Left lung (tissue), 14 donors: ENCODE data around the gene PSMB3. TPM values are rescaled to one million over a fixed set of nuclear protein-coding genes. Genes with fewer than 3 reads are reported as not detected.
A peak's percentile ranks its signal among the peaks of the same experiment; 100 is the strongest.

ENCODE experiments used
- ATAC-seq: fragments of 200-7000 bp; cut with Tn5 transposase; one replicate; pipeline ENCODE4 v1.9.1; 2020; ENCODE audit warnings: moderate library complexity
- DNase-seq, 4 donors: peaks; one replicate each; pipeline ENCODE4 v3.0.0-alpha.2; 2013 to 2020
- H3K27ac ChIP-seq, 2 donors: fragments of 200-600 bp; sonication (generic) in 1 of 2; one replicate each; pipeline versions ENCODE4 v1.5.0 to v1.8.0; 2020 to 2021
- H3K27me3 ChIP-seq, 2 donors: fragments of 200-600 bp; sonication (generic) in 1 of 2; one replicate each; pipeline versions ENCODE4 v1.5.0 to v1.8.0; 2020 to 2021
- H3K36me3 ChIP-seq, 2 donors: fragments of 200-600 bp; sonication (generic) in 1 of 2; one replicate each; pipeline versions ENCODE4 v1.5.0 to v1.8.0; 2020 to 2021
- H3K4me1 ChIP-seq, 2 donors: fragments of 200-600 bp; one replicate each; pipeline ENCODE4 v1.8.0; 2021
- H3K4me3 ChIP-seq, 2 donors: fragments of 200-600 bp; sonication (generic) in 1 of 2; one replicate each; pipeline versions ENCODE4 v1.5.0 to v1.8.0; 2020 to 2021; ENCODE audit warnings: mild to moderate bottlenecking in 1 of 2
- H3K9me3 ChIP-seq, 2 donors: fragments of 200-600 bp; sonication (generic) in 1 of 2; one replicate each; pipeline versions ENCODE4 v1.5.0 to v1.8.0; 2020 to 2021
- intact Hi-C, 2 donors: fragments of 100-400 bp; cut with DNase I; formaldehyde crosslinking; loops; one replicate each; pipeline versions ENCODE4 v1.11.2 to v1.14.2; 2022
- long read RNA-seq, 12 donors: library from polyadenylated mRNA in 2 of 12; unstranded in 2 of 12; transcript quantifications; one replicate each; pipeline ENCODE4 v2.0.0 and lab custom pipeline, GENCODE V29; 2019 to 2026
- polyA plus RNA-seq, 6 donors: library from polyadenylated mRNA; unstranded; fragments of 120-200 nt; gene quantifications; one replicate each; pipeline ENCODE4 v1.2.1, GENCODE V29; 2013; ENCODE audit not compliant: insufficient read length in 6 of 6
- total RNA-seq, 2 donors: library from RNA; stranded (reverse); fragmentation: NEBNext Ultra II Directional; extraction: Animal tissue kit (Norgen Biotek cat#: 25700); gene quantifications; one replicate each; pipeline ENCODE4 v1.2.1, GENCODE V29; 2021
- TF ChIP-seq, protein P1 (sequence below), 2 donors: fragments of 200-600 bp; sonication (generic) in 1 of 2; IDR thresholded peaks; one replicate each; pipeline versions ENCODE4 v1.5.0 to v1.8.0; 2021; ENCODE audit warnings: antibody characterized with exemption in 2 of 2
- donor health status: DM: no; HTN: yes; CAD: no.
- donor health status: DM: no; HTN: no; CAD: no.

The PSMB3 gene
- total RNA-seq (100 to 1,000 TPM; 123 to 191 TPM), polyA plus RNA-seq (10 to 100 TPM; 84.9 to 96.1 (median 87.9) TPM)
- long read RNA-seq, donor 1, transcript PSMB3-211 (6 exons, 773 nt) = major isoform, 104 of 148 reads
- long read RNA-seq, donor 1, transcript PSMB3-209 (3 exons, 426 nt) = minor isoform, 8 of 148 reads
- long read RNA-seq, donor 1, transcript PSMB3-210 (2 exons, 562 nt) = minor isoform, 14 of 148 reads
- long read RNA-seq, donor 1, partial matches to known transcripts = 19 of 148 reads
- long read RNA-seq, donor 1, other reads (novel, unspliced or antisense) = 0 of 148 reads
- long read RNA-seq, donor 2, transcript PSMB3-210 (2 exons, 562 nt) = minor isoform, 12 of 106 reads
- long read RNA-seq, donor 2, transcript PSMB3-211 (6 exons, 773 nt) = major isoform, 61 of 106 reads
- long read RNA-seq, donor 2, transcript PSMB3-209 (3 exons, 426 nt) = minor isoform, 12 of 106 reads
- long read RNA-seq, donor 2, partial matches to known transcripts = 19 of 106 reads
- long read RNA-seq, donor 2, other reads (novel, unspliced or antisense) = 0 of 106 reads
- long read RNA-seq, donor 3, transcript PSMB3-209 (3 exons, 426 nt) = minor isoform, 8 of 94 reads
- long read RNA-seq, donor 3, transcript PSMB3-211 (6 exons, 773 nt) = major isoform, 69 of 94 reads
- long read RNA-seq, donor 3, partial matches to known transcripts = 12 of 94 reads
- long read RNA-seq, donor 3, other reads (novel, unspliced or antisense) = 0 of 94 reads
- long read RNA-seq, donor 4, transcript PSMB3-211 (6 exons, 773 nt) = major isoform, 147 of 157 reads
- long read RNA-seq, donor 4, partial matches to known transcripts = 4 of 157 reads
- long read RNA-seq, donor 4, other reads (novel, unspliced or antisense) = 3 of 157 reads
- long read RNA-seq, donor 5, transcript PSMB3-211 (6 exons, 773 nt) = major isoform, 90 of 115 reads
- long read RNA-seq, donor 5, transcript PSMB3-209 (3 exons, 426 nt) = minor isoform, 6 of 115 reads
- long read RNA-seq, donor 5, transcript PSMB3-210 (2 exons, 562 nt) = minor isoform, 7 of 115 reads
- long read RNA-seq, donor 5, partial matches to known transcripts = 11 of 115 reads
- long read RNA-seq, donor 5, other reads (novel, unspliced or antisense) = 0 of 115 reads
- long read RNA-seq, donor 6, transcript PSMB3-210 (2 exons, 562 nt) = minor isoform, 9 of 110 reads
- long read RNA-seq, donor 6, transcript PSMB3-209 (3 exons, 426 nt) = minor isoform, 10 of 110 reads
- long read RNA-seq, donor 6, transcript PSMB3-211 (6 exons, 773 nt) = major isoform, 78 of 110 reads
- long read RNA-seq, donor 6, partial matches to known transcripts = 9 of 110 reads
- long read RNA-seq, donor 6, other reads (novel, unspliced or antisense) = 0 of 110 reads
- long read RNA-seq, donor 7, transcript PSMB3-209 (3 exons, 426 nt) = minor isoform, 5 of 60 reads
- long read RNA-seq, donor 7, transcript PSMB3-211 (6 exons, 773 nt) = major isoform, 40 of 60 reads
- long read RNA-seq, donor 7, partial matches to known transcripts = 10 of 60 reads
- long read RNA-seq, donor 7, other reads (novel, unspliced or antisense) = 0 of 60 reads
- long read RNA-seq, donor 8, transcript PSMB3-211 (6 exons, 773 nt) = major isoform, 37 of 49 reads
- long read RNA-seq, donor 8, partial matches to known transcripts = 7 of 49 reads
- long read RNA-seq, donor 8, other reads (novel, unspliced or antisense) = 0 of 49 reads
- long read RNA-seq, donor 9, partial matches to known transcripts = 0 of 1 reads
- long read RNA-seq, donor 9, other reads (novel, unspliced or antisense) = 0 of 1 reads
- long read RNA-seq, donor 10, transcript PSMB3-211 (6 exons, 773 nt) = major isoform, 322 of 340 reads
- long read RNA-seq, donor 10, partial matches to known transcripts = 10 of 340 reads
- long read RNA-seq, donor 10, other reads (novel, unspliced or antisense) = 3 of 340 reads
- long read RNA-seq, donor 11 = 0 reads
- long read RNA-seq, donor 12, transcript PSMB3-209 (3 exons, 426 nt) = minor isoform, 5 of 8,367 reads
- long read RNA-seq, donor 12, transcript PSMB3-211 (6 exons, 773 nt) = major isoform, 68 of 8,367 reads
- long read RNA-seq, donor 12, partial matches to known transcripts = 8,142 of 8,367 reads
- long read RNA-seq, donor 12, other reads (novel, unspliced or antisense) = 148 of 8,367 reads

DNA sequence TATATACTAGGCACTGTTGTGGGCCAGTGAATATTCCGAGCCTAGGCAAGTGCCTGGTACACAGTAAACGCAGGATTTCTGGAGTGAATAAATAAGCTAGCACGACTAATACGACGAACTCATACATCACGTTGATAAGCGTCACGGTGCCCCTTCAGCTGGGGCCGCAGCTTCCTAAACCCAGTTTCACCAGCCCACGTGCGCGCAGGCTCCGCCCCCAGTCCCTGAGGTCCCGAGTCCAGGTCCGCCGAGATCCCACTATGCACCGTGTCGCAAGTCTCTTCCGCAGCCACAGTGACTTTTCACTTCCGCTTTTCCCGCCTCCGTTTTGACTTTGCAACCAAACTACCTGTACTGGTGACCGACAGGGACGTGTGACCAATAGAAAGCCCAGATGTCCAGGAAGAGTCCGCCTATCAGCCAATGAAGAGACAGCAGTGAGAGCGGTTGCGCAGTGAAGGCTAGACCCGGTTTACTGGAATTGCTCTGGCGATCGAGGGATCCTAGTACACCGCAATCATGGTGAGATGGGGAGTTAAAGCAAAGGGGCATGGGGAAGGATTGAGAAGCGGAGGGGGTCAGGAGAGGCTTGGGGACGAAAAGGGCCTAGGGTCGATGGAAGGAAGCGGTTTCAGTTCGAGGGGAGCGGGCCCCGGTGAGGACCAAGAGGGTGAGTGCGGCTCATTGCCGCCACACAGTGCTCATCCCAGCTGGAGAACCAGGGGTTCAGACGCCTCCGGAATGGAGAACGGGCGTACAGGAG lies at the start of gene PSMB3:
Gene PSMB3 (plus strand): TSS at position 434 of the 763 bp plus-strand sequence. CDS start 86 bp downstream, at position 520.
- peak within 1 kb of the TSS; percentile 88 to 90 for H3K27ac ChIP-seq
- peaks cover 0 to 42% of the 10 kb centered on the region in 2 donors for H3K27me3 ChIP-seq
- peaks cover 0 to 37% of the 10 kb centered on the region in 2 donors for H3K36me3 ChIP-seq
- peak; percentile 79 for ATAC-seq
- no peaks in the 10 kb centered on the region for H3K9me3 ChIP-seq
- peak within 1 kb of the TSS; percentile 91 to 97 for H3K4me3 ChIP-seq
- H3K4me1 ChIP-seq = peaks cover 10 to 59% of the 10 kb centered on the region in 2 donors
- TF ChIP-seq, protein P1, sequence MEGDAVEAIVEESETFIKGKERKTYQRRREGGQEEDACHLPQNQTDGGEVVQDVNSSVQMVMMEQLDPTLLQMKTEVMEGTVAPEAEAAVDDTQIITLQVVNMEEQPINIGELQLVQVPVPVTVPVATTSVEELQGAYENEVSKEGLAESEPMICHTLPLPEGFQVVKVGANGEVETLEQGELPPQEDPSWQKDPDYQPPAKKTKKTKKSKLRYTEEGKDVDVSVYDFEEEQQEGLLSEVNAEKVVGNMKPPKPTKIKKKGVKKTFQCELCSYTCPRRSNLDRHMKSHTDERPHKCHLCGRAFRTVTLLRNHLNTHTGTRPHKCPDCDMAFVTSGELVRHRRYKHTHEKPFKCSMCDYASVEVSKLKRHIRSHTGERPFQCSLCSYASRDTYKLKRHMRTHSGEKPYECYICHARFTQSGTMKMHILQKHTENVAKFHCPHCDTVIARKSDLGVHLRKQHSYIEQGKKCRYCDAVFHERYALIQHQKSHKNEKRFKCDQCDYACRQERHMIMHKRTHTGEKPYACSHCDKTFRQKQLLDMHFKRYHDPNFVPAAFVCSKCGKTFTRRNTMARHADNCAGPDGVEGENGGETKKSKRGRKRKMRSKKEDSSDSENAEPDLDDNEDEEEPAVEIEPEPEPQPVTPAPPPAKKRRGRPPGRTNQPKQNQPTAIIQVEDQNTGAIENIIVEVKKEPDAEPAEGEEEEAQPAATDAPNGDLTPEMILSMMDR (IDR thresholded peaks at IDR 0.05) = peak in 1 of 2 donors; percentile 20
- intact Hi-C loops = no loop called here
- peak; percentile 97 to 99 (median 98) for DNase-seq

DNA sequence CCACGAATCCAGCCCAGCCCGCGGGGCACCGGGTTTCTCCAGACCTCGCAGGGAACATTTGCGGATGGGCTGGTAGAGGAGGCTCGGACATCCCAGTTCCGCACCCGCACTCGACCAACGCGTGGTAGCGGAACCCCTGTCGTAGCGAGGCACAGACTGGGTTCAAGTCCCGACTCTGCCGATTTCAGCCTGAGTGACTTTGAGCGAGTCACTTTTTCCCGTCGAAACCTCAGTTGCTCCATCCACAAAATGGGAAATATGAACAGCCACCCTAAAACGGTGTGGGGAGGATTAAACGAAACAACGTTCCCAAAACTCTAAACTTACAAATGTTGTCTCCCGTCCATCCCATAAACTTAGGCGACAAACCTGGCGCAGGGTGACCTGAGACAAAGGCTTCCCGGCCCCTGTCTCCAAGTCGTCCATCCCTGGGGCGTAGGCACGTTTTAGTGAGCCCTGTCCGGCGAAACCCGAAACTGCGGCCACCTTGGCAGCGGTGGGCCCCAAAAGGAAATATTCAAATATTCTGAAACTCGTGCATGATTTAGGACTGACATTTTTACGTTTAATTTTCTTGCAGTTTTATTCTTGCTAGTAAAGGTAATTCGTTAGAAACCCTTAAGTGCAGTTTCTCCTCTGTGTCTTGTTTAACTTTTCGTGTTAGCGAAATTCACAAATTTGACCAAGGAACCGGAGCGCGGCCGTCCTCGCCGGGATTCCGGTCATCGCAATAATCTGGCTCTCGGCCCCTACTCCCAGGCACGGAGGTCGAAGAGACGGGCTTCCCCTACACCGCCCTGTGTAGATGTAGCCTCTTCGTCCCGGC lies 49.4 kb upstream of the PSMB3 start:
- DNase-seq (peak in 2 of 4 donors; percentile 53 to 88), ATAC-seq (no peak)
- Histone ChIP-seq H3K27ac (peak overlapping the region; percentile 96 to 98), H3K36me3 (peaks cover 0 to 9% of the 10 kb centered on the region in 2 donors), H3K9me3 (no peaks in the 10 kb centered on the region), H3K4me3 (peak overlapping the region; percentile 71 to 88), H3K27me3 (no peaks in the 10 kb centered on the region), H3K4me1 (peaks cover 10 to 57% of the 10 kb centered on the region in 2 donors)
- TF ChIP-seq, protein P1 (IDR thresholded peaks at IDR 0.05) = no peak
- intact Hi-C loops = no loop called here

GRCh38 chr17:38703742-38704605 lies 48.6 kb upstream of the PSMB3 start:
- Histone ChIP-seq H3K4me1 (peaks cover 10 to 56% of the 10 kb centered on the region in 2 donors), H3K9me3 (no peaks in the 10 kb centered on the region), H3K4me3 (peak overlapping the region; percentile 71 to 88), H3K27ac (peak overlapping the region; percentile 96 to 98), H3K36me3 (peaks cover 0 to 16% of the 10 kb centered on the region in 2 donors), H3K27me3 (no peaks in the 10 kb centered on the region)
- ATAC-seq (peak; percentile 60), DNase-seq (peak; percentile 66 to 94 (median 90))
- TF ChIP-seq, protein P1 (IDR thresholded peaks at IDR 0.05) = no peak
- intact Hi-C loops = no loop called here
